ENCODE measurements around the gene CCDC88A. TPM values are rescaled to one million over a fixed set of nuclear protein-coding genes. Genes with fewer than 3 reads are reported as not detected.
"Not testable (repeated sequence)": the region's sequence is repeated elsewhere in the genome, so short reads cannot be mapped to it uniquely, and the experiment has no call there.

The CCDC88A gene
- total and polyA plus RNA-seq, 2 experiments from 2014 or later = 144 to 169 TPM

DNA sequence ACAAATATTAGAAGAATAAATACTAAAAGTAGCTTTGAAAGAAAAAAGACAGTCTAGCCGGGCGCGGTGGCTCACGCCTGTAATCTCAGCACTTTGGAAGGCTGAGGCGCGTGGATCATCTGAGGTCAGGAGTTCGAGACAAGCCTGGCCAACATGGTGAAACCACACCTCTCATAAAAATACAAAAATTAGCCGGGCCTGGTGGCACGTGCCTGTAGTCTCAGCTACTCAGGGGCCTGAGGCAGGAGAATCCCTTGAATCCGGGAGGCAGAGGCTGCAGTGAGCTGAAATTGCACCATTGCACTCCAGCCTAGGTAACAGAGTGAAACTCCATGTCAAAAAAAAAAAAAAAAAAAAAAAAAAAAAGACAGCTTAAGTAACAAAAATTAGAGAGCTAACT is 34.1 kb downstream of the CCDC88A start:
- H3K9me3 Mint-ChIP-seq; H4K20me1 ChIP-seq (replicated peaks; ENCODE audit: insufficient read depth); H3K4me3 ChIP-seq; H2AFZ ChIP-seq; H3K4me1 ChIP-seq (ENCODE audit: insufficient read depth); H3K36me3 Mint-ChIP-seq (ENCODE audit: low read depth); H3K27me3 Mint-ChIP-seq (ENCODE audit: insufficient read depth, low read depth, poor library complexity); H3K4me2 ChIP-seq; H3F3A ChIP-seq (replicated peaks; ENCODE audit: low read depth); H3K4me1 Mint-ChIP-seq; H3K36me3 ChIP-seq (ENCODE audit: insufficient read depth); H3K27ac ChIP-seq (ENCODE audit: low read depth); H3K27ac Mint-ChIP-seq; ATAC-seq; H3K27me3 ChIP-seq (ENCODE audit: insufficient read depth); H3K9me2 ChIP-seq (ENCODE audit: insufficient read depth); H3K4me3 Mint-ChIP-seq; DNase-seq (ENCODE audit: low spot score): not testable (repeated sequence)
- peaks cover 17% of the 10 kb centered on the region for H3K79me2 ChIP-seq (replicated peaks; ENCODE audit: insufficient read depth)

DNA sequence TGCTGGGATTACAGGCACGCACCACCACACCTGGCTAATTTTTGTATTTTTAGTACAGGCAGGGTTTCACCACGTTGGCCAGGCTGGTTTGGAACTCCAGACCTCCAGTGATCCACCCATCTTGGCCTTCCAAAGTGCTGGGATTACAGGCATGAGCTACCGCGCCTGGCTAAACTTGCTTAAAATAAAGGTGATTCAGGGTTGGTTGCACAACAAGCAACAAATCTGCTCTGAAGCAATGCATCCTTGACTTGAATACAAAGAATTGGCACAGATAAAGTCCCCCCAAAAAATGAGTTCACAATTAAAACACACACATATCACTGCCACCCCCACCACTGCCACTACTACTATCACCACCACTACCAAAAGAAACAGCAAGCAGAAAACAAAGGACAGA is 34.9 kb downstream of the CCDC88A start:
- Mint-ChIP-seq H3K27me3 (ENCODE audit: insufficient read depth, low read depth, poor library complexity) (no peaks in the 10 kb centered on the region), H3K27ac (no peak overlapping the region), H3K9me3 (no peaks in the 10 kb centered on the region), H3K4me1 (no peaks in the 10 kb centered on the region), H3K36me3 (ENCODE audit: low read depth) (peaks cover 6% of the 10 kb centered on the region; the same call in 1 of the 3 replicates), H3K4me3 (no peak overlapping the region)
- Histone ChIP-seq H3K4me3 (no peak overlapping the region), H3K4me2 (no peak overlapping the region), H2AFZ (no peak overlapping the region), H3K4me1 (ENCODE audit: insufficient read depth) (no peaks in the 10 kb centered on the region), H4K20me1 (replicated peaks; ENCODE audit: insufficient read depth) (peaks cover 8% of the 10 kb centered on the region; the same call in 1 of the 2 replicates), H3K27ac (ENCODE audit: low read depth) (no peak overlapping the region), H3K27me3 (ENCODE audit: insufficient read depth) (no peaks in the 10 kb centered on the region), H3K79me2 (replicated peaks; ENCODE audit: insufficient read depth) (peaks cover 13% of the 10 kb centered on the region), H3F3A (replicated peaks; ENCODE audit: low read depth) (no peaks in the 10 kb centered on the region), H3K9me2 (ENCODE audit: insufficient read depth) (no peaks in the 10 kb centered on the region), H3K36me3 (ENCODE audit: insufficient read depth) (no peaks in the 10 kb centered on the region)
- DNase-seq (ENCODE audit: low spot score) = no peak
- no peak for ATAC-seq
- TF ChIP-seq JUNB (IDR thresholded peaks at IDR 0.05; ENCODE audit: unreplicated experiment) (no peak), ZNF331 (CRISPR knock-in tag; IDR thresholded peaks at IDR 0.05; ENCODE audit: low read depth) (no peak), NANOG (IDR thresholded peaks at IDR 0.05; ENCODE audit: borderline replicate concordance) (no peak), POLR2AphosphoS5 (IDR thresholded peaks at IDR 0.05; ENCODE audit: low read depth) (no peak)

DNA sequence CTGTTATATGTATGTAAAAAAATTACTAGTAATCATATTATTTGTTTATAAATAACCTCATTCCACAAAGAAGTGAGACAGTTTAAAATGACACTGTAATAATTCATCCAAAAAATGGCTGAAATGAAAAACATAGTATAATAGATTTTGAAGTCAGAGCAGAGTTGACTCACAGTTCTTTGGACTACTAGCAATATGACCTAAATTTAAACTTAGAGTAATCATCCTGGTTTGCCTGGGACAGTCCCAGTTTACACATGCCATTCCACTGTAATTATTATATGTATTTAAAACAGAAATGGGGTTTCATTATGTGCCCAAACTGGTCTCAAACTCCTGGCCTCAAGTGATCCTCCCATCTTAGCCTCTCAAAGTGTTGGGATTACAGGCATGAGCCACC is 48.3 kb downstream of the CCDC88A start:
- no peaks in the 10 kb centered on the region for H3K9me2 ChIP-seq (ENCODE audit: insufficient read depth)
- Mint-ChIP-seq H3K36me3 (ENCODE audit: low read depth) (no peaks in the 10 kb centered on the region; the same call in 1 of the 3 replicates), H3K27ac (no peak overlapping the region), H3K4me3 (no peak overlapping the region), H3K27me3 (ENCODE audit: insufficient read depth, low read depth, poor library complexity) (no peaks in the 10 kb centered on the region), H3K9me3 (no peaks in the 10 kb centered on the region), H3K4me1 (no peaks in the 10 kb centered on the region)
- ATAC-seq (no peak), DNase-seq (ENCODE audit: low spot score) (no peak)
- H3K4me3 ChIP-seq = no peak overlapping the region
- no peak overlapping the region for H3K4me2 ChIP-seq
- H3K4me1 ChIP-seq (ENCODE audit: insufficient read depth) = no peaks in the 10 kb centered on the region
- H3K36me3 ChIP-seq (ENCODE audit: insufficient read depth) = no peaks in the 10 kb centered on the region
- TF ChIP-seq, protein P1, sequence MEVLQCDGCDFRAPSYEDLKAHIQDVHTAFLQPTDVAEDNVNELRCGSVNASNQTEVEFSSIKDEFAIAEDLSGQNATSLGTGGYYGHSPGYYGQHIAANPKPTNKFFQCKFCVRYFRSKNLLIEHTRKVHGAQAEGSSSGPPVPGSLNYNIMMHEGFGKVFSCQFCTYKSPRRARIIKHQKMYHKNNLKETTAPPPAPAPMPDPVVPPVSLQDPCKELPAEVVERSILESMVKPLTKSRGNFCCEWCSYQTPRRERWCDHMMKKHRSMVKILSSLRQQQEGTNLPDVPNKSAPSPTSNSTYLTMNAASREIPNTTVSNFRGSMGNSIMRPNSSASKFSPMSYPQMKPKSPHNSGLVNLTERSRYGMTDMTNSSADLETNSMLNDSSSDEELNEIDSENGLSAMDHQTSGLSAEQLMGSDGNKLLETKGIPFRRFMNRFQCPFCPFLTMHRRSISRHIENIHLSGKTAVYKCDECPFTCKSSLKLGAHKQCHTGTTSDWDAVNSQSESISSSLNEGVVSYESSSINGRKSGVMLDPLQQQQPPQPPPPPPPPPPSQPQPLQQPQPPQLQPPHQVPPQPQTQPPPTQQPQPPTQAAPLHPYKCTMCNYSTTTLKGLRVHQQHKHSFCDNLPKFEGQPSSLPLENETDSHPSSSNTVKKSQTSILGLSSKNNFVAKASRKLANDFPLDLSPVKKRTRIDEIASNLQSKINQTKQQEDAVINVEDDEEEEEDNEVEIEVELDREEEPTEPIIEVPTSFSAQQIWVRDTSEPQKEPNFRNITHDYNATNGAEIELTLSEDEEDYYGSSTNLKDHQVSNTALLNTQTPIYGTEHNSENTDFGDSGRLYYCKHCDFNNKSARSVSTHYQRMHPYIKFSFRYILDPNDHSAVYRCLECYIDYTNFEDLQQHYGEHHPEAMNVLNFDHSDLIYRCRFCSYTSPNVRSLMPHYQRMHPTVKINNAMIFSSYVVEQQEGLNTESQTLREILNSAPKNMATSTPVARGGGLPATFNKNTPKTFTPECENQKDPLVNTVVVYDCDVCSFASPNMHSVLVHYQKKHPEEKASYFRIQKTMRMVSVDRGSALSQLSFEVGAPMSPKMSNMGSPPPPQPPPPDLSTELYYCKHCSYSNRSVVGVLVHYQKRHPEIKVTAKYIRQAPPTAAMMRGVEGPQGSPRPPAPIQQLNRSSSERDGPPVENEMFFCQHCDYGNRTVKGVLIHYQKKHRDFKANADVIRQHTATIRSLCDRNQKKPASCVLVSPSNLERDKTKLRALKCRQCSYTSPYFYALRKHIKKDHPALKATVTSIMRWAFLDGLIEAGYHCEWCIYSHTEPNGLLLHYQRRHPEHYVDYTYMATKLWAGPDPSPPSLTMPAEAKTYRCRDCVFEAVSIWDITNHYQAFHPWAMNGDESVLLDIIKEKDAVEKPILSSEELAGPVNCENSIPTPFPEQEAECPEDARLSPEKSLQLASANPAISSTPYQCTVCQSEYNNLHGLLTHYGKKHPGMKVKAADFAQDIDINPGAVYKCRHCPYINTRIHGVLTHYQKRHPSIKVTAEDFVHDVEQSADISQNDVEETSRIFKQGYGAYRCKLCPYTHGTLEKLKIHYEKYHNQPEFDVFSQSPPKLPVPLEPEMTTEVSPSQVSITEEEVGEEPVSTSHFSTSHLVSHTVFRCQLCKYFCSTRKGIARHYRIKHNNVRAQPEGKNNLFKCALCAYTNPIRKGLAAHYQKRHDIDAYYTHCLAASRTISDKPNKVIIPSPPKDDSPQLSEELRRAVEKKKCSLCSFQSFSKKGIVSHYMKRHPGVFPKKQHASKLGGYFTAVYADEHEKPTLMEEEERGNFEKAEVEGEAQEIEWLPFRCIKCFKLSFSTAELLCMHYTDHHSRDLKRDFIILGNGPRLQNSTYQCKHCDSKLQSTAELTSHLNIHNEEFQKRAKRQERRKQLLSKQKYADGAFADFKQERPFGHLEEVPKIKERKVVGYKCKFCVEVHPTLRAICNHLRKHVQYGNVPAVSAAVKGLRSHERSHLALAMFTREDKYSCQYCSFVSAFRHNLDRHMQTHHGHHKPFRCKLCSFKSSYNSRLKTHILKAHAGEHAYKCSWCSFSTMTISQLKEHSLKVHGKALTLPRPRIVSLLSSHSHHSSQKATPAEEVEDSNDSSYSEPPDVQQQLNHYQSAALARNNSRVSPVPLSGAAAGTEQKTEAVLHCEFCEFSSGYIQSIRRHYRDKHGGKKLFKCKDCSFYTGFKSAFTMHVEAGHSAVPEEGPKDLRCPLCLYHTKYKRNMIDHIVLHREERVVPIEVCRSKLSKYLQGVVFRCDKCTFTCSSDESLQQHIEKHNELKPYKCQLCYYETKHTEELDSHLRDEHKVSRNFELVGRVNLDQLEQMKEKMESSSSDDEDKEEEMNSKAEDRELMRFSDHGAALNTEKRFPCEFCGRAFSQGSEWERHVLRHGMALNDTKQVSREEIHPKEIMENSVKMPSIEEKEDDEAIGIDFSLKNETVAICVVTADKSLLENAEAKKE (CRISPR knock-in tag; IDR thresholded peaks at IDR 0.05) = no peak
- no peak for TF ChIP-seq EZH2phosphoT487 (IDR thresholded peaks at IDR 0.05; ENCODE audit: unreplicated experiment)
- no peaks in the 10 kb centered on the region for H4K20me1 ChIP-seq (replicated peaks; ENCODE audit: insufficient read depth)
- H3K79me2 ChIP-seq (replicated peaks; ENCODE audit: insufficient read depth) = no peaks in the 10 kb centered on the region
- no peaks in the 10 kb centered on the region for H3K27me3 ChIP-seq (ENCODE audit: insufficient read depth)
- H3K27ac ChIP-seq (ENCODE audit: low read depth) = no peak overlapping the region
- no peak overlapping the region for H2AFZ ChIP-seq
- no peaks in the 10 kb centered on the region for H3F3A ChIP-seq (replicated peaks; ENCODE audit: low read depth)
